ENCODE measurements around the gene ARID2. TPM values are rescaled to one million over a fixed set of nuclear protein-coding genes. Genes with fewer than 3 reads are reported as not detected.
A peak's percentile ranks its signal among the peaks of the same experiment; 100 is the strongest.

The ARID2 gene
- total and polyA plus RNA-seq, 9 of the 15 experiments (the other 6 are each of a cell fraction or from before 2014, with no cell fraction given), result 13.4 to 41.6 (median 29.4) TPM

DNA sequence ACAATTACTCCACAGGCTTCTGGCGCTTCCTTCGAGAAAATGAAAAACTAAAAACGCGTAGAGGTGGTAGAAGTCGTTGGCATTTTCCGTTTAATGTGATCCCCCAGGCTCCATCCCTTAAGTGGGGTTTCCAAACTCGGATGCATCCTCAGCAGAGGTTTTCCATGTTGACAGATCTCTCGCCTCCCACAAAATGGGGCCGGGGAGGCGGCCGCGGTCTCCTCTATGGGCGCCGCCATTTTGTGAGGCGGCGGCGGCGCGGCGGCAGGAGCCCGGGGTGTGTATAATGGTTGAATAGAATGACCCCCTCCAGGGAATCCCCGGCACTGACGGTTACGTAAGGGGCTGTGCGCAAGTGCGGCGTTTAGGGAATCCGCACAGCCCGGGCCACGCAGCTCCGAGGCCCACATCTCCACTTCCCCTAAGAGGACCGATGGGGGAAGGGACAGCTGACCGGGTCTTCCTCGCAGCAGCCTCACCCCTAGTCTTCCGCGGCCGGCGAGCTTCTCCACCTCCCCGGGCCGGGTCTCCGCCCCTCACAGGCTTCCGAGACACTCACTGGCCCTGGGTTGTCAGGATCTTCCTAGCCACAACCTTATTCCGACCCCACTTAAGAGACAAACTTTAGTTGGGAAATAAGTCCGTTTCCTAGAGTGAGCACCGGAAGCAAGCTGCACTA is 2.1 kb upstream of the ARID2 start (continued):
- TF ChIP-seq, protein P1, sequence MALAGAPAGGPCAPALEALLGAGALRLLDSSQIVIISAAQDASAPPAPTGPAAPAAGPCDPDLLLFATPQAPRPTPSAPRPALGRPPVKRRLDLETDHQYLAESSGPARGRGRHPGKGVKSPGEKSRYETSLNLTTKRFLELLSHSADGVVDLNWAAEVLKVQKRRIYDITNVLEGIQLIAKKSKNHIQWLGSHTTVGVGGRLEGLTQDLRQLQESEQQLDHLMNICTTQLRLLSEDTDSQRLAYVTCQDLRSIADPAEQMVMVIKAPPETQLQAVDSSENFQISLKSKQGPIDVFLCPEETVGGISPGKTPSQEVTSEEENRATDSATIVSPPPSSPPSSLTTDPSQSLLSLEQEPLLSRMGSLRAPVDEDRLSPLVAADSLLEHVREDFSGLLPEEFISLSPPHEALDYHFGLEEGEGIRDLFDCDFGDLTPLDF (CRISPR knock-in tag; IDR thresholded peaks at IDR 0.05), result no peak
- TF ChIP-seq CEBPZ (IDR thresholded peaks at IDR 0.05; ENCODE audit: borderline replicate concordance, low read depth, low read length) (no peak), MTA3 (IDR thresholded peaks at IDR 0.05; ENCODE audit: borderline replicate concordance) (peak; percentile 90), SIN3B (IDR thresholded peaks at IDR 0.05; ENCODE audit: low read depth) (no peak), MAX (CRISPR knock-in tag; IDR thresholded peaks at IDR 0.05) (peak; percentile 79), EP300 (IDR thresholded peaks at IDR 0.05; ENCODE audit: low read length) (peak; percentile 91), EWSR1 (IDR thresholded peaks at IDR 0.05; ENCODE audit: borderline replicate concordance, low read depth, partially characterized antibody) (no peak), RBBP5 (IDR thresholded peaks at IDR 0.05; ENCODE audit: borderline replicate concordance, insufficient read depth, low read length, poor library complexity, severe bottlenecking) (peak; percentile 88), ESRRA (IDR thresholded peaks at IDR 0.05; ENCODE audit: borderline replicate concordance, low read depth) (no peak), SAFB (IDR thresholded peaks at IDR 0.05; ENCODE audit: borderline replicate concordance, low read depth, low read length) (no peak), ZNF76 (CRISPR knock-in tag; IDR thresholded peaks at IDR 0.05; ENCODE audit: borderline replicate concordance) (peak; percentile 53; the same call in 1 of the 2 replicates), FOS (IDR thresholded peaks at IDR 0.05; ENCODE audit: extremely low read depth, insufficient read length) (no peak), STAT5B (CRISPR knock-in tag; IDR thresholded peaks at IDR 0.05) (no peak), ZNF263 (CRISPR knock-in tag; IDR thresholded peaks at IDR 0.05; ENCODE audit: borderline replicate concordance) (peak; percentile 33; the same call in 1 of the 2 replicates), SRSF9 (IDR thresholded peaks at IDR 0.05; ENCODE audit: borderline replicate concordance, low read depth, low read length) (no peak), ZKSCAN1 (IDR thresholded peaks at IDR 0.05; ENCODE audit: low read depth, low read length) (peak; percentile 76; the same call in 1 of the 2 replicates), TEAD2 (tag; IDR thresholded peaks at IDR 0.05) (no peak), MYBL2 (IDR thresholded peaks at IDR 0.05; ENCODE audit: low read depth) (peak; percentile 74; the same call in 1 of the 2 replicates), MYBL2 (CRISPR knock-in tag; IDR thresholded peaks at IDR 0.05; ENCODE audit: borderline replicate concordance) (no peak), NCOA6 (IDR thresholded peaks at IDR 0.05) (no peak)
- TF ChIP-seq, protein P2, sequence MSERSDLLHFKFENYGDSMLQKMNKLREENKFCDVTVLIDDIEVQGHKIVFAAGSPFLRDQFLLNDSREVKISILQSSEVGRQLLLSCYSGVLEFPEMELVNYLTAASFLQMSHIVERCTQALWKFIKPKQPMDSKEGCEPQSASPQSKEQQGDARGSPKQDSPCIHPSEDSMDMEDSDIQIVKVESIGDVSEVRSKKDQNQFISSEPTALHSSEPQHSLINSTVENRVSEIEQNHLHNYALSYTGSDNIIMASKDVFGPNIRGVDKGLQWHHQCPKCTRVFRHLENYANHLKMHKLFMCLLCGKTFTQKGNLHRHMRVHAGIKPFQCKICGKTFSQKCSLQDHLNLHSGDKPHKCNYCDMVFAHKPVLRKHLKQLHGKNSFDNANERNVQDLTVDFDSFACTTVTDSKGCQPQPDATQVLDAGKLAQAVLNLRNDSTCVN (CRISPR knock-in tag; IDR thresholded peaks at IDR 0.05), result no peak
